ENCODE results near the gene MPND. TPM values are rescaled to one million over a fixed set of nuclear protein-coding genes. Genes with fewer than 3 reads are reported as not detected.
A peak's percentile ranks its signal among the peaks of the same experiment; 100 is the strongest.

MPND gene
- polyA plus RNA-seq, 1 of the 3 experiments (the other 2 are of a cell fraction): 21.3 TPM

GRCh38 chr19:4379383-4380253 is 36.3 kb downstream of the MPND start:
- POLR2A ChIA-PET: no interaction called here
- Histone ChIP-seq H3K79me2 (ENCODE audit: insufficient read depth) (peaks cover 87% of the 10 kb centered on the region), H3K9me2 (no peaks in the 10 kb centered on the region), H3K27ac (ENCODE audit: low read depth in 2 of 2, low read length in 1 of 2) (no peak overlapping the region), H3K4me2 (no peak overlapping the region), H3K27me3 (ENCODE audit: insufficient read depth) (no peaks in the 10 kb centered on the region), H3K9ac (no peak overlapping the region), H3F3A (replicated peaks; ENCODE audit: insufficient read depth) (peaks cover 12% of the 10 kb centered on the region), H3K9me3 (no peaks in the 10 kb centered on the region), H2AFZ (ENCODE audit: low read depth) (no peak overlapping the region), H3K36me3 (replicated peaks in 1 of 2; ENCODE audit: control insufficient read depth in 1 of 2, insufficient read depth in 2 of 2, low read length in 1 of 2) (peaks cover 0 to 5% of the 10 kb centered on the region in 2 experiments), H4K20me1 (ENCODE audit: insufficient read depth) (peaks cover 65% of the 10 kb centered on the region), H3K4me3 (ENCODE audit: low read depth in 2 of 2, low read length in 1 of 2) (no peak overlapping the region), H3K4me1 (ENCODE audit: control insufficient read depth in 1 of 2, insufficient read depth in 2 of 2, low read depth in 1 of 2, low read length in 1 of 2) (peaks cover 27 to 38% of the 10 kb centered on the region in 2 experiments)
- no peak for TF ChIP-seq GATA2 (CRISPR knock-in tag; IDR thresholded peaks at IDR 0.05)
- TF ChIP-seq SIN3A (IDR thresholded peaks at IDR 0.05; ENCODE audit: borderline replicate concordance, low read depth, low read length): no peak
- TF ChIP-seq ELF1 (IDR thresholded peaks at IDR 0.05): no peak
- no peak for TF ChIP-seq MAX (IDR thresholded peaks at IDR 0.05; ENCODE audit: low read depth)
- TF ChIP-seq FOSL2 (IDR thresholded peaks at IDR 0.05; ENCODE audit: borderline replicate concordance, low read depth): no peak
- TF ChIP-seq EP300 (IDR thresholded peaks at IDR 0.05; ENCODE audit: borderline replicate concordance in 1 of 2, low read depth in 1 of 2, low read length in 1 of 2): no peak
- no peak for TF ChIP-seq NRF1 (IDR thresholded peaks at IDR 0.05; ENCODE audit: low read depth, low read length)
- TF ChIP-seq TAF1 (IDR thresholded peaks at IDR 0.05; ENCODE audit: borderline replicate concordance, low read depth, low read length): no peak
- no peak for TF ChIP-seq CHD2 (IDR thresholded peaks at IDR 0.05; ENCODE audit: low read length, partially characterized antibody)
- no peak for TF ChIP-seq USF2 (IDR thresholded peaks at IDR 0.05; ENCODE audit: borderline replicate concordance, low read depth, low read length)
- no peak for TF ChIP-seq PBX3 (IDR thresholded peaks at IDR 0.05)
- no peak for TF ChIP-seq FOXJ3 (CRISPR knock-in tag; IDR thresholded peaks at IDR 0.05)
- TF ChIP-seq USF1 (IDR thresholded peaks at IDR 0.05; ENCODE audit: borderline replicate concordance, low read depth): no peak
- TF ChIP-seq GABPA (IDR thresholded peaks at IDR 0.05; ENCODE audit: low read depth): no peak
- DNase-seq: peak; percentile 18
- CTCF ChIA-PET: interaction anchor here (1.1 kb wide), 1 partner anchor 9 kb away, joined by 4 read pairs; no protein-coding TSS in a partner anchor
- 79% methylated on average over 19 of the region's 20 CpGs for WGBS (ENCODE audit: low lambda C conversion rate)
